Common myeloid progenitor, CD34-positive (primary cell): ENCODE results near the gene STX17.
A peak's percentile ranks its signal among the peaks of the same experiment; 100 is the strongest.

Experiments used
- CTCF ChIA-PET: fragments of 350-600 bp; sonication (Branson Sonifier 250); formaldehyde crosslinking; loops from one replicate; lab custom pipeline; 2021; ENCODE audit warnings: antibody characterized with exemption; lab: Charles Lee
- POLR2A ChIA-PET: fragments of 350-600 bp; sonication (Branson Sonifier 250); formaldehyde crosslinking; loops from one replicate; lab custom pipeline; 2021; ENCODE audit warnings: antibody characterized with exemption; lab: Charles Lee
- DNase-seq, 3 donors: peaks; one replicate each; pipeline versions ENCODE4 v3.0.0 to v3.0.0-alpha.2; 2013
- H3K27ac ChIP-seq, 2 experiments: 1 replicate in 1 of 2; 2 replicates in 1 of 2; pipeline ENCODE4 v1.7.0; 2013; ENCODE audit warnings: inconsistent platforms in 2 of 2, low read length in 2 of 2, mild to moderate bottlenecking in 2 of 2, low read depth in 1 of 2, moderate library complexity in 1 of 2; ENCODE audit not compliant: severe bottlenecking in 2 of 2, insufficient read depth in 1 of 2, poor library complexity in 1 of 2
- H3K27me3 ChIP-seq, 5 experiments: replicated peaks in 2 of 5; 1 replicate in 3 of 5; 2 replicates in 2 of 5; pipeline versions ENCODE4 v1.6.1 to v1.7.0; 2013; ENCODE audit warnings: low read length in 4 of 5, mild to moderate bottlenecking in 2 of 5, moderate library complexity in 2 of 5, inconsistent platforms in 1 of 5; ENCODE audit not compliant: insufficient read depth in 5 of 5, control insufficient read depth in 4 of 5
- H3K36me3 ChIP-seq, 4 experiments: 1 replicate in 2 of 4; 2 replicates in 2 of 4; pipeline versions ENCODE4 v1.6.1 to v1.7.0; 2013; ENCODE audit warnings: low read length in 3 of 4, control low read depth in 1 of 4, mild to moderate bottlenecking in 1 of 4; ENCODE audit not compliant: control insufficient read depth in 4 of 4, insufficient read depth in 4 of 4
- H3K4me1 ChIP-seq, 4 experiments: 1 replicate in 3 of 4; 2 replicates in 1 of 4; pipeline versions ENCODE4 v1.6.1 to v1.7.1; 2013; ENCODE audit warnings: low read length in 3 of 4, mild to moderate bottlenecking in 3 of 4, control low read depth in 1 of 4, inconsistent platforms in 1 of 4, moderate library complexity in 1 of 4; ENCODE audit not compliant: control insufficient read depth in 4 of 4, insufficient read depth in 4 of 4; ENCODE audit errors: control extremely low read depth in 1 of 4
- H3K4me3 ChIP-seq, 7 experiments: 1 replicate in 4 of 7; 2 replicates in 3 of 7; pipeline versions ENCODE4 v1.5.1 to v1.7.0; 2013; ENCODE audit warnings: mild to moderate bottlenecking in 7 of 7, low read length in 6 of 7, moderate library complexity in 6 of 7, inconsistent platforms in 2 of 7, low read depth in 2 of 7, control low read depth in 1 of 7; ENCODE audit not compliant: insufficient read depth in 4 of 7, control insufficient read depth in 1 of 7; ENCODE audit errors: extremely low read depth in 1 of 7
- H3K9me3 ChIP-seq, 5 experiments: 1 replicate in 4 of 5; 2 replicates in 1 of 5; pipeline versions ENCODE4 v1.6.1 to v1.7.1; 2013; ENCODE audit warnings: low read length in 4 of 5, mild to moderate bottlenecking in 2 of 5, inconsistent platforms in 1 of 5, low read depth in 1 of 5, moderate library complexity in 1 of 5; ENCODE audit not compliant: control insufficient read depth in 4 of 5, insufficient read depth in 2 of 5; ENCODE audit errors: control extremely low read depth in 1 of 5
- WGBS: methylation state at CpG from one replicate; pipeline ENCODE4 v1.1.5; 2013; ENCODE audit not compliant: insufficient coverage; 5-methylcytosine and 5-hydroxymethylcytosine counted together

Gene STX17

GRCh38 chr9:99998266-99998665, 91.8 kb downstream of the STX17 start:
- Histone ChIP-seq H3K27ac (no peak overlapping the region), H3K9me3 (peaks cover 0 to 7% (median 5%) of the 10 kb centered on the region in 5 experiments), H3K36me3 (peaks cover 1 to 16% (median 4%) of the 10 kb centered on the region in 4 experiments), H3K4me1 (no peaks in the 10 kb centered on the region), H3K4me3 (no peak overlapping the region), H3K27me3 (no peaks in the 10 kb centered on the region)
- no peak for DNase-seq
- 97% methylated on average over 22 of the region's 22 CpGs for WGBS
- CTCF ChIA-PET = no interaction called here
- POLR2A ChIA-PET = no interaction called here

- Histone ChIP-seq H3K36me3 (peaks cover 3 to 22% (median 10%) of the 10 kb centered on the region in 4 experiments), H3K27ac (no peak overlapping the region), H3K27me3 (no peaks in the 10 kb centered on the region), H3K4me1 (no peaks in the 10 kb centered on the region), H3K9me3 (peaks cover 0 to 12% (median 9%) of the 10 kb centered on the region in 5 experiments), H3K4me3 (no peak overlapping the region)
- POLR2A ChIA-PET = no interaction called here
- 96% methylated on average over 23 of the region's 26 CpGs for WGBS
- DNase-seq = no peak
- CTCF ChIA-PET = no interaction called here
Measured at GRCh38 chr9:99998866-99999265, 92.4 kb downstream of the STX17 start.

- Histone ChIP-seq H3K4me3 (no peak overlapping the region), H3K27ac (no peak overlapping the region), H3K27me3 (no peaks in the 10 kb centered on the region), H3K9me3 (peaks cover 0 to 17% (median 7%) of the 10 kb centered on the region in 5 experiments), H3K36me3 (peaks cover 5 to 31% (median 17%) of the 10 kb centered on the region in 4 experiments), H3K4me1 (no peaks in the 10 kb centered on the region)
- POLR2A ChIA-PET = no interaction called here
- WGBS = 100% methylated on average over 1 of the region's 5 CpGs
- no peak for DNase-seq
- CTCF ChIA-PET = no interaction called here
Measured at GRCh38 chr9:99999797-100000196, 93.3 kb downstream of the STX17 start.

GRCh38 chr9:100011062-100011681, 104.7 kb downstream of the STX17 start:
- H3K27ac ChIP-seq = no peak overlapping the region
- peak; percentile 78 to 89 (median 85) for DNase-seq
- H3K4me1 ChIP-seq = no peaks in the 10 kb centered on the region
- ChIA-PET CTCF (interaction anchor here (0.9 to 2.4 kb wide), 8 partner anchors 187 to 827 kb away, joined by 3 to 7 read pairs (median 3); no protein-coding TSS in a partner anchor), POLR2A (no interaction called here)
- H3K36me3 ChIP-seq = peaks cover 5 to 27% (median 19%) of the 10 kb centered on the region in 4 experiments
- H3K27me3 ChIP-seq = no peaks in the 10 kb centered on the region
- H3K9me3 ChIP-seq = peaks cover 0 to 4% (median 0%) of the 10 kb centered on the region in 5 experiments
- no CpG with 5 or more reads among the region's 1 CpG for WGBS
- no peak overlapping the region for H3K4me3 ChIP-seq

DNA sequence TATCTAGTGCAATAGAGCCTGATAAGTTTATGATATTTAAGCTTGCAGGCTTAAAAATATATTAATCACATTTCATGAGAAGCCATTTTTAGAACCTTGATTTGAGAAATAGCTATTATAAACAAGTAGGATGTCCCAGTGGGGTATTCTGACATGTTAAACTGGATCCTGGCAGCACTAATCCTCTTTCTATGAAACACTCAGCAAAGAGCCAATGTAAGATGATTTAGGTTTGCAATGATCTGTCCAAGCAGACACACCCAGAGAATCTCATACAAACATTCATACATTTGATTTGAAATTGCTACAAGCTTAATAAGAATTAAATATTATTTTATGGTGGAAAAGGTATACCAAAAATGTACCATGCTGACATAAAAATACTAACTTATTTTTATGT, 105.8 kb downstream of the STX17 start:
- H3K9me3 ChIP-seq = peaks cover 0 to 4% (median 0%) of the 10 kb centered on the region in 5 experiments
- H3K4me3 ChIP-seq = no peak overlapping the region
- no peaks in the 10 kb centered on the region for H3K4me1 ChIP-seq
- H3K36me3 ChIP-seq = peaks cover 5 to 27% (median 20%) of the 10 kb centered on the region in 4 experiments
- ChIA-PET CTCF (interaction anchor here (1.0 to 2.4 kb wide), 4 partner anchors 55 to 830 kb away, joined by 3 to 7 read pairs (median 3); no protein-coding TSS in a partner anchor), POLR2A (no interaction called here)
- no peak overlapping the region for H3K27ac ChIP-seq
- DNase-seq = no peak
- no peaks in the 10 kb centered on the region for H3K27me3 ChIP-seq

DNA sequence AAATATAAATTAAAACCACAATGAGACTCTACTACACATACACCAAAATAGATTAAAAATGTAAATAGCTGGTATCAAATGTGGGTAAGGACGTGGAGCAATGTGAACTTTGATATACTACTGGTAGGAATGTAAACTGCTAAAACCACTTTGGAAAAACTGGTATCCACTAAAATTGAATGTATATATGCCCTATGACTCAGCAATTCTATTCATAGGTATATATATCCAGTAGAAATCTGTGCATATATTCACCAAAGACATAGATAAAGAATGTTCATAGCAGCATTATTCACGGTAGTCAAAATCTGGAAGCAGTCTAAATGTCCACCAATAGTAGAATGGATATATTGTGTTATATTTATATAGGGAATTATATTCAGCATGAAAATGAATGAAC, 107.1 kb downstream of the STX17 start:
- Histone ChIP-seq H3K27ac (no peak overlapping the region), H3K27me3 (no peaks in the 10 kb centered on the region), H3K4me1 (no peaks in the 10 kb centered on the region), H3K4me3 (no peak overlapping the region), H3K9me3 (peaks cover 0 to 4% (median 0%) of the 10 kb centered on the region in 5 experiments), H3K36me3 (peaks cover 9 to 22% (median 19%) of the 10 kb centered on the region in 4 experiments)
- no peak for DNase-seq
- ChIA-PET POLR2A (no interaction called here), CTCF (interaction anchor here (0.9 to 1.8 kb wide), 5 partner anchors 9 to 831 kb away, joined by 3 to 8 read pairs (median 3); no protein-coding TSS in a partner anchor)
- no CpG with 5 or more reads among the region's 2 CpGs for WGBS

DNA sequence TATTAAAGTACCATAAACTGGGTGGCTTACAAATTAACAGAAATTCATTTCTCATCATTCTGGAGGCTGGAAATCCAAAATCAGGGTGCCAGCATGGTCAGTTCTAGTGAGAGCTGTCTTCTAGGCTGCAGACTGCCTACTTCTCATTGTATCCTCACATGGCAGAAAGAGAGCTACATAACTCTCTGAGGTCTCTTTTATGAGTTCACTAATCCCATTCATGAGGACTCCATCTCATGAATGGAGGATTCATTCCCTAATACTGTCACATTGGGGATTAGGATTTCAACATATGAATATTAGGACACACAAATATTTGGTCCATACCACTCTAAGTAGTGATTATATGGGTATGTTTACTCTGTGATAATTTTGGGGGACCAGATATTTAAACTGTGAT, 108.4 kb downstream of the STX17 start:
- Histone ChIP-seq H3K4me3 (no peak overlapping the region), H3K27ac (no peak overlapping the region), H3K9me3 (peaks cover 0 to 4% (median 0%) of the 10 kb centered on the region in 5 experiments), H3K36me3 (peaks cover 9 to 22% (median 21%) of the 10 kb centered on the region in 4 experiments), H3K4me1 (no peaks in the 10 kb centered on the region), H3K27me3 (no peaks in the 10 kb centered on the region)
- ChIA-PET POLR2A (no interaction called here), CTCF (interaction anchor here (1.3 to 1.8 kb wide), 3 partner anchors 309 to 830 kb away, joined by 3 to 8 read pairs (median 5); no protein-coding TSS in a partner anchor)
- no peak for DNase-seq
